Trophoblast cell (in vitro differentiated cells and primary cell): ENCODE data around the gene MMAB.

ENCODE experiments used
- DNase-seq, 2 donors: peaks; one replicate each; pipeline ENCODE4 v3.0.0-alpha.2; 2016
- H2AFZ ChIP-seq: 2 replicates; pipeline ENCODE4 v1.6.1; 2013; ENCODE audit warnings: low read length, moderate library complexity, mild to moderate bottlenecking; ENCODE audit not compliant: insufficient read depth, poor library complexity
- H2AK5ac ChIP-seq: 2 replicates; pipeline ENCODE4 v1.6.1; 2013; ENCODE audit warnings: mild to moderate bottlenecking, low read length
- H2BK120ac ChIP-seq: 2 replicates; pipeline ENCODE4 v1.6.1; 2013; ENCODE audit warnings: low read length, mild to moderate bottlenecking, moderate library complexity; ENCODE audit not compliant: insufficient read depth, poor library complexity
- H2BK12ac ChIP-seq: 2 replicates; pipeline ENCODE4 v1.6.1; 2013; ENCODE audit warnings: mild to moderate bottlenecking, low read length, moderate library complexity
- H2BK5ac ChIP-seq: 2 replicates; pipeline ENCODE4 v1.6.1; 2013; ENCODE audit warnings: low read length, low read depth, moderate library complexity, mild to moderate bottlenecking; ENCODE audit not compliant: poor library complexity
- H3K14ac ChIP-seq: 2 replicates; pipeline ENCODE4 v1.6.1; 2013; ENCODE audit warnings: mild to moderate bottlenecking, low read length
- H3K18ac ChIP-seq: 2 replicates; pipeline ENCODE4 v1.6.1; 2013; ENCODE audit warnings: mild to moderate bottlenecking, low read length
- H3K23ac ChIP-seq: 2 replicates; pipeline ENCODE4 v1.6.1; 2013; ENCODE audit warnings: low read length
- H3K27ac ChIP-seq: 2 replicates; pipeline ENCODE4 v1.5.1; 2013; ENCODE audit warnings: low read depth, mild to moderate bottlenecking, inconsistent platforms, low read length, moderate library complexity
- H3K27me3 ChIP-seq: 2 replicates; pipeline ENCODE4 v1.6.1; 2013; ENCODE audit warnings: inconsistent platforms, mild to moderate bottlenecking, low read length, moderate library complexity; ENCODE audit not compliant: insufficient read depth
- H3K36me3 ChIP-seq, 2 experiments: 1 replicate in 1 of 2; 2 replicates in 1 of 2; pipeline ENCODE4 v1.6.1; 2013; ENCODE audit warnings: low read length in 2 of 2, mild to moderate bottlenecking in 2 of 2, moderate library complexity in 1 of 2; ENCODE audit not compliant: insufficient read depth in 2 of 2, control insufficient read depth in 1 of 2
- H3K4ac ChIP-seq: 2 replicates; pipeline ENCODE4 v1.6.1; 2013; ENCODE audit warnings: low read depth, mild to moderate bottlenecking, low read length, moderate library complexity
- H3K4me1 ChIP-seq, 2 experiments: 1 replicate in 1 of 2; 2 replicates in 1 of 2; pipeline ENCODE4 v1.6.1; 2013; ENCODE audit warnings: low read length in 2 of 2, mild to moderate bottlenecking in 2 of 2, moderate library complexity in 1 of 2; ENCODE audit not compliant: insufficient read depth in 2 of 2, control insufficient read depth in 1 of 2
- H3K4me2 ChIP-seq: 2 replicates; pipeline ENCODE4 v1.6.1; 2013; ENCODE audit warnings: inconsistent platforms, mild to moderate bottlenecking, low read length, moderate library complexity
- H3K4me3 ChIP-seq: 2 replicates; pipeline ENCODE4 v1.5.1; 2013; ENCODE audit warnings: mild to moderate bottlenecking, low read depth, low read length, inconsistent platforms
- H3K79me1 ChIP-seq: one replicate; pipeline ENCODE4 v1.6.1; 2013; ENCODE audit warnings: low read length
- H3K79me2 ChIP-seq: 2 replicates; pipeline ENCODE4 v1.6.1; 2013; ENCODE audit warnings: low read length, mild to moderate bottlenecking; ENCODE audit not compliant: control insufficient read depth, insufficient read depth, poor library complexity
- H3K9ac ChIP-seq: 2 replicates; pipeline ENCODE4 v1.6.1; 2013; ENCODE audit warnings: mild to moderate bottlenecking, low read length
- H3K9me3 ChIP-seq: 2 replicates; pipeline ENCODE4 v1.6.1; 2013; ENCODE audit warnings: low read depth, mild to moderate bottlenecking, control low read depth, inconsistent platforms, low read length; ENCODE audit not compliant: insufficient read depth
- H4K12ac ChIP-seq: 2 replicates; pipeline ENCODE4 v1.6.1; 2013; ENCODE audit warnings: low read depth, mild to moderate bottlenecking, low read length, moderate library complexity
- H4K8ac ChIP-seq: 2 replicates; pipeline ENCODE4 v1.6.1; 2013; ENCODE audit warnings: low read depth, mild to moderate bottlenecking, low read length, moderate library complexity
- H4K91ac ChIP-seq: one replicate; pipeline ENCODE4 v1.6.1; 2013; ENCODE audit warnings: low read depth, mild to moderate bottlenecking, low read length, moderate library complexity
- WGBS: extraction: QIAGEN DNeasy Blood & Tissue Kit; methylation state at CpG from one replicate; pipeline ENCODE4 v1.1.7; 2013; ENCODE audit warnings: missing lambda C conversion rate; ENCODE audit not compliant: insufficient read length, insufficient coverage; ENCODE audit errors: extremely low coverage; 5-methylcytosine and 5-hydroxymethylcytosine counted together

Gene MMAB

GRCh38 chr12:109545826-109546225 is 27.5 kb downstream of the MMAB start:
- no peak overlapping the region for H3K4me2 ChIP-seq
- no peaks in the 10 kb centered on the region for H3K79me2 ChIP-seq
- H3K9ac ChIP-seq: no peak overlapping the region
- no peak overlapping the region for H4K91ac ChIP-seq
- no peaks in the 10 kb centered on the region for H3K36me3 ChIP-seq
- no peaks in the 10 kb centered on the region for H3K27me3 ChIP-seq
- WGBS: no CpG with 5 or more reads among the region's 5 CpGs
- no peak overlapping the region for H2BK120ac ChIP-seq
- no peak overlapping the region for H3K23ac ChIP-seq
- peaks cover 3% of the 10 kb centered on the region in 2 experiments for H3K4me1 ChIP-seq
- DNase-seq: no peak
- H3K27ac ChIP-seq: no peak overlapping the region
- H2BK5ac ChIP-seq: no peak overlapping the region
- no peaks in the 10 kb centered on the region for H3K79me1 ChIP-seq
- no peak overlapping the region for H2AK5ac ChIP-seq
- H3K14ac ChIP-seq: no peak overlapping the region
- peaks cover 3% of the 10 kb centered on the region for H3K9me3 ChIP-seq
- no peak overlapping the region for H4K12ac ChIP-seq
- no peak overlapping the region for H3K4me3 ChIP-seq
- no peak overlapping the region for H2AFZ ChIP-seq
- H2BK12ac ChIP-seq: no peak overlapping the region
- no peak overlapping the region for H3K18ac ChIP-seq
- H4K8ac ChIP-seq: no peak overlapping the region
- H3K4ac ChIP-seq: no peak overlapping the region

- no peak overlapping the region for H2BK12ac ChIP-seq
- no peak overlapping the region for H3K4me2 ChIP-seq
- no peak for DNase-seq
- no peak overlapping the region for H3K23ac ChIP-seq
- H3K79me1 ChIP-seq: no peaks in the 10 kb centered on the region
- H2BK120ac ChIP-seq: no peak overlapping the region
- H2AFZ ChIP-seq: no peak overlapping the region
- WGBS: no CpG with 5 or more reads among the region's 7 CpGs
- peaks cover 3% of the 10 kb centered on the region for H3K9me3 ChIP-seq
- no peak overlapping the region for H3K27ac ChIP-seq
- H3K18ac ChIP-seq: no peak overlapping the region
- peaks cover 3% of the 10 kb centered on the region in 2 experiments for H3K4me1 ChIP-seq
- no peak overlapping the region for H3K14ac ChIP-seq
- no peak overlapping the region for H2AK5ac ChIP-seq
- H3K79me2 ChIP-seq: no peaks in the 10 kb centered on the region
- no peak overlapping the region for H3K4ac ChIP-seq
- no peaks in the 10 kb centered on the region for H3K27me3 ChIP-seq
- no peak overlapping the region for H4K8ac ChIP-seq
- H3K4me3 ChIP-seq: no peak overlapping the region
- H2BK5ac ChIP-seq: no peak overlapping the region
- no peak overlapping the region for H4K91ac ChIP-seq
- H3K9ac ChIP-seq: no peak overlapping the region
- H3K36me3 ChIP-seq: no peaks in the 10 kb centered on the region
- H4K12ac ChIP-seq: no peak overlapping the region
These were observed 28.3 kb downstream of the MMAB start for GRCh38 chr12:109544955-109545531.

- no peak overlapping the region for H3K27ac ChIP-seq
- no peaks in the 10 kb centered on the region for H3K27me3 ChIP-seq
These were observed 30.4 kb downstream of the MMAB start for GRCh38 chr12:109542876-109543275.

GRCh38 chr12:109542014-109542413 is 31.3 kb downstream of the MMAB start:
- Histone ChIP-seq H3K14ac (no peak overlapping the region), H3K4me3 (no peak overlapping the region), H3K9ac (no peak overlapping the region), H3K4me1 (peaks cover 3% of the 10 kb centered on the region in 2 experiments), H3K79me1 (no peaks in the 10 kb centered on the region), H2BK120ac (no peak overlapping the region), H3K23ac (no peak overlapping the region), H3K4ac (no peak overlapping the region), H3K9me3 (peaks cover 3% of the 10 kb centered on the region), H2AFZ (no peak overlapping the region), H3K36me3 (no peaks in the 10 kb centered on the region), H2AK5ac (no peak overlapping the region), H4K12ac (no peak overlapping the region), H2BK12ac (no peak overlapping the region), H3K27ac (no peak overlapping the region), H4K8ac (no peak overlapping the region), H4K91ac (no peak overlapping the region), H3K4me2 (no peak overlapping the region), H2BK5ac (no peak overlapping the region), H3K79me2 (no peaks in the 10 kb centered on the region), H3K18ac (no peak overlapping the region), H3K27me3 (no peaks in the 10 kb centered on the region)
- DNase-seq: peak in 1 of 2 donors; percentile 11
- no CpG with 5 or more reads among the region's 2 CpGs for WGBS

More at GRCh38 chr12:109542876-109543275, 30.4 kb downstream of the MMAB start:
- Histone ChIP-seq H4K91ac (no peak overlapping the region), H2AK5ac (no peak overlapping the region), H3K4me1 (peaks cover 3% of the 10 kb centered on the region in 2 experiments), H4K12ac (no peak overlapping the region), H3K4me2 (no peak overlapping the region), H3K4ac (no peak overlapping the region), H3K18ac (no peak overlapping the region), H3K9me3 (peaks cover 3% of the 10 kb centered on the region), H2BK5ac (no peak overlapping the region), H2BK120ac (no peak overlapping the region), H3K9ac (no peak overlapping the region), H3K23ac (no peak overlapping the region), H3K36me3 (no peaks in the 10 kb centered on the region), H3K4me3 (no peak overlapping the region), H2BK12ac (no peak overlapping the region), H3K14ac (no peak overlapping the region), H3K79me2 (no peaks in the 10 kb centered on the region), H2AFZ (no peak overlapping the region), H4K8ac (no peak overlapping the region), H3K79me1 (no peaks in the 10 kb centered on the region)
- WGBS: no CpG with 5 or more reads among the region's 6 CpGs
- DNase-seq: no peak
